B cell (primary cell): Measurements from ENCODE around the gene CFAP61.

Experiments used
- EZH2 ChIP-seq: IDR thresholded peaks from 2 replicates; pipeline ENCODE4 v1.6.1; 2012; ENCODE audit warnings: borderline replicate concordance, low read depth, mild to moderate bottlenecking, moderate library complexity, low read length; ENCODE audit not compliant: insufficient read depth, poor library complexity, severe bottlenecking
- TF ChIP-seq, protein P1 (sequence below): fragments of 200-600 bp; IDR thresholded peaks from one replicate; pipeline ENCODE4 v1.8.0; 2022; ENCODE audit warnings: antibody characterized with exemption, mild to moderate bottlenecking

DNA sequence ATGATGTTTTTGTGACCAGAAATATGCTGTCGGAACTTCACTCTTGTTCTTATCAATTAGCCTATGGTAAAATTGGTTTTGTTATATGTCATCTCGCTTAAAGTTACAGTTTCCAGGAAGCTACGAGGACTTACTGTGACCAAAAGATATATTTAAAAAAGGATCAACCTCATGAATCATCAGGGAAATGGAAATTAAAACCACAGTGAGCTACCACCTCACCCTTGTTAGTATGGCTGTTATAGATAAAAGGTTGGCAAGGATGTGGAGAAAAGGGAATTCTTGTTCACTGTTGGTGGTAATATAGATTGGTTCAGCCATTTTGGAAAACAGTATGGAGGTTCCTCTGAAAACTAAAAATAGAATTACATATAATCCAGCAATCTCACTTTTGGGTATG is 301.2 kb downstream of the CFAP61 start:
- TF ChIP-seq, protein P1, sequence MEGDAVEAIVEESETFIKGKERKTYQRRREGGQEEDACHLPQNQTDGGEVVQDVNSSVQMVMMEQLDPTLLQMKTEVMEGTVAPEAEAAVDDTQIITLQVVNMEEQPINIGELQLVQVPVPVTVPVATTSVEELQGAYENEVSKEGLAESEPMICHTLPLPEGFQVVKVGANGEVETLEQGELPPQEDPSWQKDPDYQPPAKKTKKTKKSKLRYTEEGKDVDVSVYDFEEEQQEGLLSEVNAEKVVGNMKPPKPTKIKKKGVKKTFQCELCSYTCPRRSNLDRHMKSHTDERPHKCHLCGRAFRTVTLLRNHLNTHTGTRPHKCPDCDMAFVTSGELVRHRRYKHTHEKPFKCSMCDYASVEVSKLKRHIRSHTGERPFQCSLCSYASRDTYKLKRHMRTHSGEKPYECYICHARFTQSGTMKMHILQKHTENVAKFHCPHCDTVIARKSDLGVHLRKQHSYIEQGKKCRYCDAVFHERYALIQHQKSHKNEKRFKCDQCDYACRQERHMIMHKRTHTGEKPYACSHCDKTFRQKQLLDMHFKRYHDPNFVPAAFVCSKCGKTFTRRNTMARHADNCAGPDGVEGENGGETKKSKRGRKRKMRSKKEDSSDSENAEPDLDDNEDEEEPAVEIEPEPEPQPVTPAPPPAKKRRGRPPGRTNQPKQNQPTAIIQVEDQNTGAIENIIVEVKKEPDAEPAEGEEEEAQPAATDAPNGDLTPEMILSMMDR = no peak
- TF ChIP-seq EZH2 = no peak
